ENCODE results near the gene FZD7. TPM values are rescaled to one million over a fixed set of nuclear protein-coding genes. Genes with fewer than 3 reads are reported as not detected.
A peak's percentile ranks its signal among the peaks of the same experiment; 100 is the strongest.

The FZD7 gene
- total RNA-seq, 6 experiments from 2014 or later, result 0.48 to 1.4 (median 0.65) TPM

DNA sequence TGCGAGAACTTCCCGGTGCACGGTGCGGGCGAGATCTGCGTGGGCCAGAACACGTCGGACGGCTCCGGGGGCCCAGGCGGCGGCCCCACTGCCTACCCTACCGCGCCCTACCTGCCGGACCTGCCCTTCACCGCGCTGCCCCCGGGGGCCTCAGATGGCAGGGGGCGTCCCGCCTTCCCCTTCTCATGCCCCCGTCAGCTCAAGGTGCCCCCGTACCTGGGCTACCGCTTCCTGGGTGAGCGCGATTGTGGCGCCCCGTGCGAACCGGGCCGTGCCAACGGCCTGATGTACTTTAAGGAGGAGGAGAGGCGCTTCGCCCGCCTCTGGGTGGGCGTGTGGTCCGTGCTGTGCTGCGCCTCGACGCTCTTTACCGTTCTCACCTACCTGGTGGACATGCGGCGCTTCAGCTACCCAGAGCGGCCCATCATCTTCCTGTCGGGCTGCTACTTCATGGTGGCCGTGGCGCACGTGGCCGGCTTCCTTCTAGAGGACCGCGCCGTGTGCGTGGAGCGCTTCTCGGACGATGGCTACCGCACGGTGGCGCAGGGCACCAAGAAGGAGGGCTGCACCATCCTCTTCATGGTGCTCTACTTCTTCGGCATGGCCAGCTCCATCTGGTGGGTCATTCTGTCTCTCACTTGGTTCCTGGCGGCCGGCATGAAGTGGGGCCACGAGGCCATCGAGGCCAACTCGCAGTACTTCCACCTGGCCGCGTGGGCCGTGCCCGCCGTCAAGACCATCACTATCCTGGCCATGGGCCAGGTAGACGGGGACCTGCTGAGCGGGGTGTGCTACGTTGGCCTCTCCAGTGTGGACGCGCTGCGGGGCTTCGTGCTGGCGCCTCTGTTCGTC lies 1.7 kb downstream of the FZD7 start:
- no peaks in the 10 kb centered on the region for H3K36me3 ChIP-seq
- no peak overlapping the region for H3K27ac ChIP-seq
- H3K4me3 ChIP-seq, result peak overlapping the region; percentile 59 to 87 (median 71)
- intact Hi-C loops (cut with DNase I), result no loop called here
- ATAC-seq (no peak), DNase-seq (peak in 2 of 3 donors; percentile 47 to 60)
- peaks cover 0 to 21% (median 0%) of the 10 kb centered on the region in 4 donors for H3K4me1 ChIP-seq
- WGBS (ENCODE audit: insufficient coverage, low coverage, low lambda C conversion rate, missing lambda C conversion rate), result 18% methylated on average over 11 of the region's 78 CpGs
- peaks cover 0 to 15% of the 10 kb centered on the region in 2 donors for H3K27me3 ChIP-seq
- no peaks in the 10 kb centered on the region for H3K9me3 ChIP-seq
- no peak for TF ChIP-seq POLR2A (IDR thresholded peaks at IDR 0.05)
- TF ChIP-seq CTCF (IDR thresholded peaks at IDR 0.05), result peak; percentile 11 to 31 (median 18)

GRCh38 chr2:202035941-202036372 lies 2.3 kb downstream of the FZD7 start:
- Histone ChIP-seq H3K4me3 (no peak overlapping the region), H3K9me3 (no peaks in the 10 kb centered on the region), H3K36me3 (no peaks in the 10 kb centered on the region), H3K27ac (no peak overlapping the region), H3K27me3 (peaks cover 0 to 15% of the 10 kb centered on the region in 2 donors), H3K4me1 (peaks cover 0 to 21% (median 0%) of the 10 kb centered on the region in 4 donors)
- ATAC-seq, result no peak
- intact Hi-C loops (cut with DNase I), result no loop called here
- WGBS (ENCODE audit: insufficient coverage, low coverage, low lambda C conversion rate, missing lambda C conversion rate), result 75% methylated on average over 20 of the region's 32 CpGs
- TF ChIP-seq POLR2A (IDR thresholded peaks at IDR 0.05) (no peak), CTCF (IDR thresholded peaks at IDR 0.05) (no peak)
- DNase-seq, result no peak

DNA sequence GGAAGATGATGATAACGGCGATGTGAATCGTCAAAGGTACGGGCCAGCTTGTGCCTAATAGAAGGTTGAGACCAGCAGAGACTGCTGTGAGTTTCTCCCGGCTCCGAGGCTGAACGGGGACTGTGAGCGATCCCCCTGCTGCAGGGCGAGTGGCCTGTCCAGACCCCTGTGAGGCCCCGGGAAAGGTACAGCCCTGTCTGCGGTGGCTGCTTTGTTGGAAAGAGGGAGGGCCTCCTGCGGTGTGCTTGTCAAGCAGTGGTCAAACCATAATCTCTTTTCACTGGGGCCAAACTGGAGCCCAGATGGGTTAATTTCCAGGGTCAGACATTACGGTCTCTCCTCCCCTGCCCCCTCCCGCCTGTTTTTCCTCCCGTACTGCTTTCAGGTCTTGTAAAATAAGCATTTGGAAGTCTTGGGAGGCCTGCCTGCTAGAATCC lies 3.0 kb downstream of the FZD7 start:
- TF ChIP-seq CTCF (IDR thresholded peaks at IDR 0.05), result no peak
- no peak for TF ChIP-seq POLR2A (IDR thresholded peaks at IDR 0.05)
- Histone ChIP-seq H3K36me3 (no peaks in the 10 kb centered on the region), H3K27me3 (peaks cover 0 to 15% of the 10 kb centered on the region in 2 donors), H3K4me1 (peaks cover 0 to 21% (median 0%) of the 10 kb centered on the region in 4 donors), H3K9me3 (no peaks in the 10 kb centered on the region), H3K4me3 (no peak overlapping the region), H3K27ac (no peak overlapping the region)
- DNase-seq (no peak), ATAC-seq (no peak)
- 45% methylated on average over 9 of the region's 15 CpGs for WGBS (ENCODE audit: insufficient coverage, low coverage, low lambda C conversion rate, missing lambda C conversion rate)
- intact Hi-C loops (cut with DNase I), result no loop called here

DNA sequence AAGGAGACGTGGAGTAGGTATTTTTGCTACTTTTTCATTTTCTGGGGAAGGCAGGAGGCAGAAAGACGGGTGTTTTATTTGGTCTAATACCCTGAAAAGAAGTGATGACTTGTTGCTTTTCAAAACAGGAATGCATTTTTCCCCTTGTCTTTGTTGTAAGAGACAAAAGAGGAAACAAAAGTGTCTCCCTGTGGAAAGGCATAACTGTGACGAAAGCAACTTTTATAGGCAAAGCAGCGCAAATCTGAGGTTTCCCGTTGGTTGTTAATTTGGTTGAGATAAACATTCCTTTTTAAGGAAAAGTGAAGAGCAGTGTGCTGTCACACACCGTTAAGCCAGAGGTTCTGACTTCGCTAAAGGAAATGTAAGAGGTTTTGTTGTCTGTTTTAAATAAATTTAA lies 3.4 kb downstream of the FZD7 start:
- TF ChIP-seq CTCF (IDR thresholded peaks at IDR 0.05), result no peak
- no peak for TF ChIP-seq POLR2A (IDR thresholded peaks at IDR 0.05)
- WGBS (ENCODE audit: insufficient coverage, low coverage, low lambda C conversion rate, missing lambda C conversion rate), result 65% methylated on average over 7 of the region's 7 CpGs
- Histone ChIP-seq H3K9me3 (no peaks in the 10 kb centered on the region), H3K27ac (no peak overlapping the region), H3K4me1 (peaks cover 0 to 21% (median 0%) of the 10 kb centered on the region in 4 donors), H3K4me3 (no peak overlapping the region), H3K27me3 (peaks cover 0 to 15% of the 10 kb centered on the region in 2 donors), H3K36me3 (no peaks in the 10 kb centered on the region)
- DNase-seq, result no peak
- ATAC-seq, result no peak
- intact Hi-C loops (cut with DNase I), result no loop called here

Measured in right lobe of liver (tissue), 6 donors.